Measurements from ENCODE around the gene MAPK9. TPM values are rescaled to one million over a fixed set of nuclear protein-coding genes. Genes with fewer than 3 reads are reported as not detected.

The MAPK9 gene
- total RNA-seq, 1 experiment from 2014 or later: 93.1 TPM

DNA sequence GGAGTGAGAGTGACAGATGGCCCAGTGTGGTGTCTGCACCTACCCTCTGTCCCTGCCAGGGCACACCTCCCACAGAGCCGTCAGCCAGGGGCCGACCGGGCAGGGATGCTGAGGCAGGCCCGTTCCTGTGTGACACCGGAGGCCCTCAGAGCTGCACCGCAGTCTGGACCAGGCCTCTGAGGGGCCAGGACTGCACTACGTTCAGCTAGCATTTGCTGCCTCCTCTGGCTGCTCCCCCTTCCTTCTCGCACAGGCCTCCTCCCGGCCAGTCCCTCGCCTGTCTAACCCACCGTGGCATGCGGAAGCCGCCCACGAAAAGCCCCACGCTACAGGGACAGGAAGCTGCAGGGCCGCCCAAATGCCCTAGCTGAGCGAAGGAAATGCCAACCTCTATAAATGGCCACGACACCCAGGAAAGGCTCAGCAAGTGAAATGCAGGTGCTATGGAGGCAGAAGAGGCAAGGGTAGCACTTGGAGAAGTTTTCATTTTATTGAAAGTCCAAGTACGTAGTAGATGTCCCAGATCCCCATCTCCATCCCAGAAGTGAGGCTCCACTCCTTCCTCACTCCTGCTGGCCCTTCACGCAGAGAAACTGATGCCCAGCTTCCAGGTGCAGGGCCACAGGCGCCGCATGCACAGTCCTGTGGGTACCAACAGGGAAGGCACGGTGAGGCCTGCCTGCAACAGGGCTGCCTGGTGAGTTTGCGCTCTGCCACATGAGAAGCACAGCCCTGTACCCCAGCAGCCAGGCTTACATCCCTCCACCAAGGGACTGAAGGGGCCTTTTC is 38.7 kb downstream of the MAPK9 start:
- Mint-ChIP-seq H3K36me3 (ENCODE audit: insufficient read depth, unreplicated experiment) (peaks cover 95% of the 10 kb centered on the region), H3K9me3 (ENCODE audit: unreplicated experiment) (peaks cover 37% of the 10 kb centered on the region), H3K27me3 (ENCODE audit: insufficient read depth, unreplicated experiment) (no peaks in the 10 kb centered on the region), H3K4me3 (ENCODE audit: unreplicated experiment) (no peak overlapping the region), H3K27ac (ENCODE audit: unreplicated experiment) (no peak overlapping the region), H3K4me1 (ENCODE audit: low read depth, unreplicated experiment) (no peaks in the 10 kb centered on the region)
- CTCF ChIA-PET: no interaction called here
- POLR2A ChIA-PET: no interaction called here
- H3K36me3 ChIP-seq (ENCODE audit: control insufficient read depth, insufficient read depth, low read length): peaks cover 22% of the 10 kb centered on the region
- H3K9me3 ChIP-seq: peaks cover 59% of the 10 kb centered on the region
- no peaks in the 10 kb centered on the region for H3K4me1 ChIP-seq
- DNase-seq: no peak
- TF ChIP-seq, protein P1, sequence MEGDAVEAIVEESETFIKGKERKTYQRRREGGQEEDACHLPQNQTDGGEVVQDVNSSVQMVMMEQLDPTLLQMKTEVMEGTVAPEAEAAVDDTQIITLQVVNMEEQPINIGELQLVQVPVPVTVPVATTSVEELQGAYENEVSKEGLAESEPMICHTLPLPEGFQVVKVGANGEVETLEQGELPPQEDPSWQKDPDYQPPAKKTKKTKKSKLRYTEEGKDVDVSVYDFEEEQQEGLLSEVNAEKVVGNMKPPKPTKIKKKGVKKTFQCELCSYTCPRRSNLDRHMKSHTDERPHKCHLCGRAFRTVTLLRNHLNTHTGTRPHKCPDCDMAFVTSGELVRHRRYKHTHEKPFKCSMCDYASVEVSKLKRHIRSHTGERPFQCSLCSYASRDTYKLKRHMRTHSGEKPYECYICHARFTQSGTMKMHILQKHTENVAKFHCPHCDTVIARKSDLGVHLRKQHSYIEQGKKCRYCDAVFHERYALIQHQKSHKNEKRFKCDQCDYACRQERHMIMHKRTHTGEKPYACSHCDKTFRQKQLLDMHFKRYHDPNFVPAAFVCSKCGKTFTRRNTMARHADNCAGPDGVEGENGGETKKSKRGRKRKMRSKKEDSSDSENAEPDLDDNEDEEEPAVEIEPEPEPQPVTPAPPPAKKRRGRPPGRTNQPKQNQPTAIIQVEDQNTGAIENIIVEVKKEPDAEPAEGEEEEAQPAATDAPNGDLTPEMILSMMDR (IDR thresholded peaks at IDR 0.05; ENCODE audit: insufficient read depth in 1 of 2, low read depth in 1 of 2, low read length in 1 of 2, severe bottlenecking in 1 of 2, unreplicated experiment in 1 of 2): no peak
- no peaks in the 10 kb centered on the region for H3K27me3 ChIP-seq (replicated peaks; ENCODE audit: control insufficient read depth, insufficient read depth, low read length)
- no TSS peak for BruUV-seq (replicated peaks)
- no peak overlapping the region for H3K4me3 ChIP-seq (ENCODE audit: low read depth, low read length)
- intact Hi-C loops (cut with micrococcal nuclease; ENCODE audit: unreplicated experiment): no loop called here

DNA sequence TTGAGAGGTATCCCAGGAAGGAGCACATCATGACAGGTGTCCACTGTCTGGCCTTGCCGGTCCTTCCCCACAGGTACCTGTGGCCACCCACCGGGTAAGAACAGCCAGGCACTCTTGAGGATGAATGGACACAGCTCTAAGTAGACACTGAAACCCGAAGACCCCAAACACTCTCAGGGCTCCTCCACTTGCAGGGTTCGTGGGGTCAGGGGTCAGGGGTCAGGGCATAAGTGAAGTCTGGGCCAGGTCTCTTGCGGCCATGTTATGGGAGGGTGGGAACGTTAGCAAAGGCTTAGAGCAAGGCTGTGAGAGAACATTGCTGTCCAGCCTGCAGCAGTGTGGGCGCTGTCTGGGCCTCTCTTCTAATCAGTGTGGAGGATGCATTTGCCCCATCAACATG is 40.0 kb downstream of the MAPK9 start:
- DNase-seq: no peak
- H3K36me3 Mint-ChIP-seq (ENCODE audit: insufficient read depth, unreplicated experiment): peaks cover 95% of the 10 kb centered on the region
- H3K4me3 Mint-ChIP-seq (ENCODE audit: unreplicated experiment): no peak overlapping the region
- intact Hi-C loops (cut with micrococcal nuclease; ENCODE audit: unreplicated experiment): no loop called here
- H3K27me3 Mint-ChIP-seq (ENCODE audit: insufficient read depth, unreplicated experiment): no peaks in the 10 kb centered on the region
- no TSS peak for BruUV-seq (replicated peaks)
- no peaks in the 10 kb centered on the region for H3K4me1 Mint-ChIP-seq (ENCODE audit: low read depth, unreplicated experiment)
- no peaks in the 10 kb centered on the region for H3K4me1 ChIP-seq
- peaks cover 45% of the 10 kb centered on the region for H3K9me3 ChIP-seq
- H3K4me3 ChIP-seq (ENCODE audit: low read depth, low read length): no peak overlapping the region
- H3K9me3 Mint-ChIP-seq (ENCODE audit: unreplicated experiment): peaks cover 25% of the 10 kb centered on the region
- H3K27ac Mint-ChIP-seq (ENCODE audit: unreplicated experiment): no peak overlapping the region
- TF ChIP-seq, protein P1 (IDR thresholded peaks at IDR 0.05; ENCODE audit: insufficient read depth in 1 of 2, low read depth in 1 of 2, low read length in 1 of 2, severe bottlenecking in 1 of 2, unreplicated experiment in 1 of 2): no peak
- POLR2A ChIA-PET: no interaction called here
- peaks cover 20% of the 10 kb centered on the region for H3K36me3 ChIP-seq (ENCODE audit: control insufficient read depth, insufficient read depth, low read length)
- CTCF ChIA-PET: no interaction called here
- H3K27me3 ChIP-seq (replicated peaks; ENCODE audit: control insufficient read depth, insufficient read depth, low read length): no peaks in the 10 kb centered on the region

DNA sequence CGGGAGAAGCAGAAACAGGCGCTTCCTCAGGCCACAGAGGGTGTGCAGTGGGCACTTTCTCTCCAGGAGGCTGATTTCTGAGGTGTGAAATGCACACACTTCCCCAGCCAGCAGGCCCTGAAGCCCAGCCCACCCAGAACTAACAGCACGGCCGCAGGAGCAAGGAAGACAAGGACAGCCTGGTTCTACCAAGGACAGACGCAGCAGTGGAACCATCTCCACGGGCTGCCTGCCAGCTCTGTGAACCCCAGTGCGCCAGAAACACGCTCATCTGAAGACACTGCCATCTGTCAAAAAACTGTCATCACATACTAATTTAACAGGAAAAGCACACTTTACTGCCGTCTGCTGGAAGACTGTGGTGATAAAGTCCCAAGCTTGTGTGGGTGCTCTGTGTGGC is 40.7 kb downstream of the MAPK9 start:
- POLR2A ChIA-PET: no interaction called here
- Mint-ChIP-seq H3K9me3 (ENCODE audit: unreplicated experiment) (peaks cover 25% of the 10 kb centered on the region), H3K36me3 (ENCODE audit: insufficient read depth, unreplicated experiment) (peaks cover 95% of the 10 kb centered on the region), H3K4me3 (ENCODE audit: unreplicated experiment) (no peak overlapping the region), H3K27me3 (ENCODE audit: insufficient read depth, unreplicated experiment) (no peaks in the 10 kb centered on the region), H3K4me1 (ENCODE audit: low read depth, unreplicated experiment) (no peaks in the 10 kb centered on the region), H3K27ac (ENCODE audit: unreplicated experiment) (no peak overlapping the region)
- Histone ChIP-seq H3K27me3 (replicated peaks; ENCODE audit: control insufficient read depth, insufficient read depth, low read length) (no peaks in the 10 kb centered on the region), H3K4me3 (ENCODE audit: low read depth, low read length) (no peak overlapping the region), H3K9me3 (peaks cover 40% of the 10 kb centered on the region), H3K4me1 (no peaks in the 10 kb centered on the region), H3K36me3 (ENCODE audit: control insufficient read depth, insufficient read depth, low read length) (peaks cover 17% of the 10 kb centered on the region)
- CTCF ChIA-PET: no interaction called here
- DNase-seq: no peak
- TF ChIP-seq, protein P1 (IDR thresholded peaks at IDR 0.05; ENCODE audit: insufficient read depth in 1 of 2, low read depth in 1 of 2, low read length in 1 of 2, severe bottlenecking in 1 of 2, unreplicated experiment in 1 of 2): no peak
- intact Hi-C loops (cut with micrococcal nuclease; ENCODE audit: unreplicated experiment): no loop called here
- BruUV-seq (replicated peaks): no TSS peak
